A673 (cell line): ENCODE results near the gene LEO1. TPM values are rescaled to one million over a fixed set of nuclear protein-coding genes. Genes with fewer than 3 reads are reported as not detected.

ENCODE experiments used
- BruUV-seq: library from RNA; stranded (reverse); fragments of 400-500 nt; replicated peaks from 2 replicates; lab custom pipeline; 2021; lab: Mats Ljungman, UMichigan
- CTCF ChIA-PET: fragments of 300-600 bp; sonication (Branson Sonifier 250); formaldehyde crosslinking; loops from one replicate; lab custom pipeline; 2022; ENCODE audit warnings: antibody characterized with exemption; lab: Charles Lee
- POLR2A ChIA-PET: fragments of 300-600 bp; sonication (Branson Sonifier 250); formaldehyde crosslinking; loops from one replicate; lab custom pipeline; 2022; ENCODE audit warnings: antibody characterized with exemption; ENCODE audit not compliant: low non-redundant PET; lab: Charles Lee
- DNase-seq: peaks from one replicate; pipeline ENCODE4 v3.0.0-alpha.2; 2015; ENCODE audit warnings: low spot score
- H3K27ac ChIP-seq: fragments of 200-600 bp; sonication (generic); 2 replicates; pipeline ENCODE4 v1.5.1; 2016; ENCODE audit warnings: mixed run types, low read depth, mild to moderate bottlenecking, mixed read lengths, antibody characterized with exemption, low read length; ENCODE audit not compliant: poor library complexity, severe bottlenecking
- H3K27me3 ChIP-seq: fragments of 200-600 bp; sonication (generic); replicated peaks from 2 replicates; pipeline ENCODE4 v1.6.1; 2017; ENCODE audit warnings: mixed run types, low read depth, mild to moderate bottlenecking, mixed read lengths, antibody characterized with exemption, low read length; ENCODE audit not compliant: insufficient read depth, poor library complexity
- H3K36me3 ChIP-seq: fragments of 200-600 bp; sonication (generic); 2 replicates; pipeline ENCODE4 v1.6.1; 2016; ENCODE audit warnings: mixed run types, mild to moderate bottlenecking, mixed read lengths, antibody characterized with exemption, low read length; ENCODE audit not compliant: insufficient read depth, poor library complexity, severe bottlenecking
- H3K4me1 ChIP-seq: fragments of 200-600 bp; sonication (generic); 2 replicates; pipeline ENCODE4 v1.6.1; 2017; ENCODE audit warnings: mixed run types, mild to moderate bottlenecking, mixed read lengths, antibody characterized with exemption, low read length; ENCODE audit not compliant: insufficient read depth, poor library complexity, severe bottlenecking
- H3K4me3 ChIP-seq: fragments of 200-600 bp; sonication (generic); 2 replicates; pipeline ENCODE4 v1.5.1; 2016; ENCODE audit warnings: low read depth, mixed run types, mild to moderate bottlenecking, mixed read lengths, low read length; ENCODE audit not compliant: poor library complexity, severe bottlenecking
- H3K9me3 ChIP-seq: fragments of 200-600 bp; sonication (generic); 2 replicates; pipeline ENCODE4 v1.6.1; 2016; ENCODE audit warnings: mixed run types, low read depth, mild to moderate bottlenecking, mixed read lengths, antibody characterized with exemption, low read length; ENCODE audit not compliant: poor library complexity, severe bottlenecking
- CTCF ChIP-seq: fragments of 300-800, 200-600 bp; sonication (generic); conservative IDR thresholded peaks from 2 replicates; pipeline ENCODE4 v1.5.1; 2017; ENCODE audit warnings: low read depth, mild to moderate bottlenecking, antibody characterized with exemption, low read length, moderate library complexity, mixed read lengths
- EZH2 ChIP-seq: fragments of 200-600 bp; sonication (generic); IDR thresholded peaks from 2 replicates; pipeline ENCODE4 v1.6.1; 2017; ENCODE audit warnings: borderline replicate concordance, low read depth, mild to moderate bottlenecking, mixed read lengths, antibody characterized with exemption, low read length; ENCODE audit not compliant: poor library complexity, severe bottlenecking
- intact Hi-C: fragments of 100-400 bp; cut with micrococcal nuclease; formaldehyde crosslinking; loops from one replicate; pipeline ENCODE4 v1.10.0; 2022; ENCODE audit not compliant: unreplicated experiment
- total RNA-seq: library from RNA; stranded (reverse); gene quantifications from 2 replicates; pipeline ENCODE4 v1.2.3, GENCODE V29; 2021

LEO1 gene
- total RNA-seq, 1 experiment from 2014 or later: 40.0 TPM

GRCh38 chr15:51904931-51905330, 66.6 kb downstream of the LEO1 start:
- Histone ChIP-seq H3K27me3 (no peaks in the 10 kb centered on the region), H3K4me3 (no peak overlapping the region), H3K36me3 (peaks cover 58% of the 10 kb centered on the region), H3K27ac (no peak overlapping the region), H3K9me3 (no peaks in the 10 kb centered on the region), H3K4me1 (no peaks in the 10 kb centered on the region)
- CTCF ChIA-PET: no interaction called here
- no peak for DNase-seq
- POLR2A ChIA-PET: no interaction called here
- BruUV-seq: no TSS peak
- intact Hi-C loops: loop anchor here (5.0 to 10.0 kb wide), 2 partner anchors 123 to 260 kb away; no protein-coding TSS in a partner anchor
- TF ChIP-seq EZH2 (no peak), CTCF (no peak)

GRCh38 chr15:51904421-51904820, 67.2 kb downstream of the LEO1 start:
- H3K4me1 ChIP-seq: no peaks in the 10 kb centered on the region
- no peak overlapping the region for H3K27ac ChIP-seq
- H3K36me3 ChIP-seq: peaks cover 61% of the 10 kb centered on the region
- no peaks in the 10 kb centered on the region for H3K27me3 ChIP-seq
- H3K9me3 ChIP-seq: no peaks in the 10 kb centered on the region
- H3K4me3 ChIP-seq: no peak overlapping the region
- POLR2A ChIA-PET: no interaction called here
- intact Hi-C loops: loop anchor here (5.0 to 10.0 kb wide), 2 partner anchors 122 to 260 kb away; no protein-coding TSS in a partner anchor
- BruUV-seq: no TSS peak
- CTCF ChIA-PET: no interaction called here
- no peak for DNase-seq
- no peak for TF ChIP-seq EZH2
- no peak for TF ChIP-seq CTCF

- no TSS peak for BruUV-seq
- H3K4me1 ChIP-seq: peaks cover 6% of the 10 kb centered on the region
- no peaks in the 10 kb centered on the region for H3K9me3 ChIP-seq
- no peak for TF ChIP-seq CTCF
- TF ChIP-seq EZH2: no peak
- no peaks in the 10 kb centered on the region for H3K27me3 ChIP-seq
- H3K27ac ChIP-seq: no peak overlapping the region
- H3K4me3 ChIP-seq: no peak overlapping the region
- intact Hi-C loops: no loop called here
- DNase-seq: no peak
- CTCF ChIA-PET: interaction anchor here (0.8 kb wide), 1 partner anchor 16 kb away, joined by 3 read pairs; no protein-coding TSS in a partner anchor
- POLR2A ChIA-PET: interaction anchor here (0.6 kb wide), 1 partner anchor 8 kb away, joined by 7 read pairs; no protein-coding TSS in a partner anchor
- H3K36me3 ChIP-seq: peaks cover 17% of the 10 kb centered on the region
These were observed 82.1 kb downstream of the LEO1 start for GRCh38 chr15:51889486-51889885.
